PC-3 (cell line): ENCODE measurements around the gene WDR82. TPM values are rescaled to one million over a fixed set of nuclear protein-coding genes. Genes with fewer than 3 reads are reported as not detected.

Source experiments
- ATAC-seq: fragments of 200-7000 bp; cut with Tn5 transposase; 2 replicates; pipeline ENCODE4 v1.9.1; 2020; ENCODE audit warnings: mild to moderate bottlenecking, moderate library complexity
- BruUV-seq: library from RNA; stranded (reverse); fragments of 400-500 nt; replicated peaks from 2 replicates; lab custom pipeline; 2021; lab: Mats Ljungman, UMichigan
- CTCF ChIA-PET: fragments of 300-600 bp; sonication (Branson Sonifier 250); formaldehyde crosslinking; loops from one replicate; lab custom pipeline; 2022; ENCODE audit warnings: antibody characterized with exemption; lab: Charles Lee
- POLR2A ChIA-PET: fragments of 300-600 bp; sonication (Branson Sonifier 250); formaldehyde crosslinking; loops from one replicate; lab custom pipeline; 2022; ENCODE audit warnings: antibody characterized with exemption; ENCODE audit not compliant: unreplicated experiment; lab: Charles Lee
- DNase-seq: peaks from one replicate; pipeline ENCODE4 v3.0.0-alpha.2; 2015
- H2AFZ ChIP-seq: fragments of 300-600 bp; sonication (generic); 2 replicates; pipeline ENCODE4 v1.6.0; 2016; ENCODE audit warnings: antibody characterized with exemption, low read length
- H3F3A ChIP-seq: fragments of 300-600 bp; sonication (generic); one replicate; pipeline ENCODE4 v1.6.0; 2017; ENCODE audit warnings: antibody characterized with exemption, low read length, control low read depth, mild to moderate bottlenecking; ENCODE audit not compliant: unreplicated experiment
- H3K27ac ChIP-seq: fragments of 300-600 bp; sonication (generic); 2 replicates; pipeline ENCODE4 v1.5.1; 2016; ENCODE audit warnings: mild to moderate bottlenecking, low read length
- H3K27me3 ChIP-seq: fragments of 300-600 bp; sonication (generic); 2 replicates; pipeline ENCODE4 v1.6.1; 2016; ENCODE audit warnings: low read length, mixed read lengths
- H3K36me3 ChIP-seq: fragments of 300-600 bp; sonication (generic); 2 replicates; pipeline ENCODE4 v1.6.1; 2016; ENCODE audit warnings: low read depth, mixed run types, low read length, mixed read lengths
- H3K4me1 ChIP-seq: fragments of 300-600 bp; sonication (generic); 2 replicates; pipeline ENCODE4 v1.5.1; 2016; ENCODE audit warnings: low read length; ENCODE audit not compliant: insufficient read depth
- H3K4me2 ChIP-seq: fragments of 300-600 bp; sonication (generic); 2 replicates; pipeline ENCODE4 v1.6.0; 2016; ENCODE audit warnings: low read length
- H3K4me3 ChIP-seq: fragments of 300-600 bp; sonication (generic); 2 replicates; pipeline ENCODE4 v1.5.1; 2016; ENCODE audit warnings: mild to moderate bottlenecking, low read length, mixed read lengths
- H3K79me2 ChIP-seq: fragments of 300-600 bp; sonication (generic); 2 replicates; pipeline ENCODE4 v1.6.1; 2017; ENCODE audit warnings: low read length, mixed read lengths
- H3K9ac ChIP-seq: fragments of 300-600 bp; sonication (generic); 2 replicates; pipeline ENCODE4 v1.6.0; 2016; ENCODE audit warnings: mild to moderate bottlenecking, low read length
- H3K9me2 ChIP-seq: fragments of 300-600 bp; sonication (generic); replicated peaks from 2 replicates; pipeline ENCODE4 v1.6.1; 2016; ENCODE audit warnings: mixed run types, low read length, mixed read lengths
- H3K9me3 ChIP-seq: fragments of 300-600 bp; sonication (generic); 2 replicates; pipeline ENCODE4 v1.6.1; 2016; ENCODE audit warnings: low read length, mixed read lengths
- H4K20me1 ChIP-seq: fragments of 300-600 bp; sonication (generic); 2 replicates; pipeline ENCODE4 v1.6.1; 2016; ENCODE audit warnings: low read length, mixed read lengths
- CTCF ChIP-seq: fragments of 300-600 bp; sonication (generic); conservative IDR thresholded peaks from 2 replicates; pipeline ENCODE4 v1.5.1; 2017; ENCODE audit warnings: antibody characterized with exemption, low read depth, mild to moderate bottlenecking, low read length
- EZH2 ChIP-seq: fragments of 300-600 bp; sonication (generic); IDR thresholded peaks from one replicate; pipeline ENCODE4 v1.6.1; 2017; ENCODE audit warnings: antibody characterized with exemption, mild to moderate bottlenecking, low read length; ENCODE audit not compliant: unreplicated experiment
- EZH2phosphoT487 ChIP-seq: fragments of 300-600 bp; sonication (generic); IDR thresholded peaks from 2 replicates; pipeline ENCODE4 v1.6.1; 2018; ENCODE audit warnings: mild to moderate bottlenecking, antibody characterized with exemption, low read length, borderline replicate concordance
- intact Hi-C: fragments of 100-400 bp; cut with micrococcal nuclease; formaldehyde crosslinking; loops from 2 replicates; pipeline ENCODE4 v1.9.0; 2023
- total RNA-seq: library from RNA; depleted of rRNA; stranded (reverse); fragments of >200 nt; gene quantifications from 2 replicates; pipeline ENCODE4 v1.2.3, GENCODE V29; 2014

The WDR82 gene
- total RNA-seq, 1 experiment from 2014 or later = 56.4 TPM

- intact Hi-C loops = no loop called here
- H3K9ac ChIP-seq = no peak overlapping the region
Observed at GRCh38 chr3:52295671-52296208, 17.3 kb upstream of the WDR82 start.

GRCh38 chr3:52294320-52295150 lies 16.1 kb upstream of the WDR82 start:
- Histone ChIP-seq H3K9ac (no peak overlapping the region), H3K9me3 (no peaks in the 10 kb centered on the region), H3F3A (no peaks in the 10 kb centered on the region), H3K4me2 (no peak overlapping the region), H3K36me3 (no peaks in the 10 kb centered on the region), H2AFZ (no peak overlapping the region), H3K4me3 (no peak overlapping the region), H4K20me1 (no peaks in the 10 kb centered on the region), H3K9me2 (no peaks in the 10 kb centered on the region), H3K4me1 (peaks cover 8% of the 10 kb centered on the region; the same call in 1 of the 2 replicates), H3K27me3 (no peaks in the 10 kb centered on the region), H3K27ac (no peak overlapping the region), H3K79me2 (no peaks in the 10 kb centered on the region)
- no peak for TF ChIP-seq CTCF
- TF ChIP-seq EZH2phosphoT487 = no peak
- TF ChIP-seq EZH2 = no peak
- DNase-seq = no peak
- intact Hi-C loops = no loop called here
- ChIA-PET POLR2A (no interaction called here), CTCF (no interaction called here)
- ATAC-seq = no peak
- no TSS peak for BruUV-seq

More at GRCh38 chr3:52295671-52296208, 17.3 kb upstream of the WDR82 start:
- H3K9me2 ChIP-seq = no peaks in the 10 kb centered on the region
- H4K20me1 ChIP-seq = no peaks in the 10 kb centered on the region
- DNase-seq (no peak), ATAC-seq (no peak)
- no peaks in the 10 kb centered on the region for H3K79me2 ChIP-seq
- no TSS peak for BruUV-seq
- no peak overlapping the region for H3K27ac ChIP-seq
- H3K9me3 ChIP-seq = no peaks in the 10 kb centered on the region
- no peaks in the 10 kb centered on the region for H3K27me3 ChIP-seq
- H2AFZ ChIP-seq = no peak overlapping the region
- H3K4me3 ChIP-seq = no peak overlapping the region
- H3K36me3 ChIP-seq = no peaks in the 10 kb centered on the region
- CTCF ChIA-PET = no interaction called here
- no peak overlapping the region for H3K4me2 ChIP-seq
- POLR2A ChIA-PET = no interaction called here
- TF ChIP-seq EZH2phosphoT487 (no peak), EZH2 (no peak), CTCF (no peak)
- peaks cover 12% of the 10 kb centered on the region; the same call in 1 of the 2 replicates for H3K4me1 ChIP-seq
- H3F3A ChIP-seq = no peaks in the 10 kb centered on the region
